ENCODE measurements around the gene MAGEF1.

MAGEF1 gene

GRCh38 chr3:184756151-184757021 is 44.5 kb upstream of the MAGEF1 start:
- in situ Hi-C loops (cut with MboI; ENCODE audit: low pct_unique_long_range_greater_than_20kb, low sequenced_read_pairs, unreplicated experiment), result no loop called here
- DNase-seq (ENCODE audit: low spot score), result no peak
- no peak for TF ChIP-seq CTCF (IDR thresholded peaks at IDR 0.05; ENCODE audit: extremely low read depth, insufficient read depth, missing control alignments)

GRCh38 chr3:184755315-184755731 is 43.5 kb upstream of the MAGEF1 start:
- DNase-seq (ENCODE audit: low spot score), result no peak
- in situ Hi-C loops (cut with MboI; ENCODE audit: low pct_unique_long_range_greater_than_20kb, low sequenced_read_pairs, unreplicated experiment), result no loop called here
- TF ChIP-seq CTCF (IDR thresholded peaks at IDR 0.05; ENCODE audit: extremely low read depth, insufficient read depth, missing control alignments), result no peak

GRCh38 chr3:184752361-184752760 is 40.5 kb upstream of the MAGEF1 start:
- in situ Hi-C loops (cut with MboI; ENCODE audit: low pct_unique_long_range_greater_than_20kb, low sequenced_read_pairs, unreplicated experiment), result no loop called here
- TF ChIP-seq CTCF (IDR thresholded peaks at IDR 0.05; ENCODE audit: extremely low read depth, insufficient read depth, missing control alignments), result no peak
- no peak for DNase-seq (ENCODE audit: low spot score)

DNA sequence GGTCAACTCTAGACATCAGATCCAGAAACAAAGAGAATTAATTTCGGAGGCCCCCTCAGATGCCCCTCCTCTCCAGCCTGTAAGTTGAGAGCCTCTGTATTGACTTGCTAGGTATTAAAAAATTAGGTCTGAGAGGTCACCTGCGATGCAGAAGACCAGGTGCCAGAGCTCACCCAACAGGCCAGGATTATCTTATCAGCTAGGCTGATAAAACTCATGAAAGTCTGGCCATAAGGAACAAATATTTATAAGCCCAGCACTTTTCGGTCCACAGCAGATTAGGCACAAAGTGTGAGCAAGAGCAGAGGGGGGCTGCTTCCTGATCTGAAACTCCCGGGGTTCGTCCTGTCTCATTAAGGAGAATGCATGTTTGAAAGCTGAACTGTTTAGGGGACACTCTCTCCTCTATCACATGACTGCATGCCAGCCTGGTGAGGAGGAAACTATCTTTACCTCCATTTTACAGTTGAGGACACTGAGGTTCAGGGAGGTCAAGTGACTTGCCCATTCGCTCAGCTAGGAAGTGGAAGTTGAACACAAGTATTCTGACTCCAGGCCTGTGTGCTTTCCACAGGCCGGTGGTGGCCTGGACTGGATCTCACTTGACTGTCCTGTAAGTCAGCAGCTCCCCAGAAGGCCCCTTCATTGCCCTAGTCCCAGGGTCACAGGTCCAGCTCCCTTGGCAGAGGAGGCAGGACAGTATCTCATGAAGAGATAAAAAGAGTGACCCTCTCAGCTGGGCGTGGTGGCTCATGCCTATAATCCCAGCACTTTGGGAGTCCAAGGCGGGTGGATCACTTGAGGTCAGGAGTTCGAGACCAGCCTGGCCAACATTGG is 39.6 kb upstream of the MAGEF1 start:
- in situ Hi-C loops (cut with MboI; ENCODE audit: low pct_unique_long_range_greater_than_20kb, low sequenced_read_pairs, unreplicated experiment), result no loop called here
- DNase-seq (ENCODE audit: low spot score), result no peak
- no peak for TF ChIP-seq CTCF (IDR thresholded peaks at IDR 0.05; ENCODE audit: extremely low read depth, insufficient read depth, missing control alignments)

DNA sequence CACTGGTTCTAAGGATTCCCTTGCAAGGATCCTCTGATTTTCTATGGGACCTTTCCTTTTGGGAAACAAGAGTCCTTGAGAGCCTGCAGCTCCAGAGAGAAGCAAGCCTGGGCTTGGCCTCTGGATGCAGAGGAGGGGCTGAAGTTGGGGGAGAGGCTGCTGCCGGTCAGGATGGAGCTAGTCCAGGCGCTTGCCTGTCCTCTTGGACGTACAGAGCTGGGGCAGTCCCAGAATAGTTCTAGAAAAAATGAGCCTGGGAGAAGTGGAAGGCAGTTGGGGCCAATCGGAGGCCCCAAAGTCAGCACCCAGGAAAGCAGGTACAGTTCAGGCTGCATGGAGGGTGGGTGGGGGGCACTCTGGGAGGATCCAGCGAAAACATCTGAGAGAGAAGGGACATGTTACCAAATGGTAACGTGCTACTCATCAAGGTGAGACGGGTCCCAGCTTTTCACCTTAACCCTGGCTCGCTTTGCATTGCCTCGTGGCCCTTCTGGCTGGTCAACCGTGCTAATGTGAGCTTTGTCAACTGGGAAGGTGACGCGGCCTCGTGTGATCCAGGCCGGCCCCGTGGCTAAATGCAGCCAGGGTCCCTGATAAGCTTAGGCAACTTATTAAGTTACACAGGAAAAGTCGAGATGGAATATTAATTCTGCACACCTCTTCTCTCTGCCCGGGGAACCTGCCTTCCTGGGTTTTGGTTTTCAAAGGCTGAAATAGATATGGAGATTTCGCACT is 38.7 kb upstream of the MAGEF1 start:
- in situ Hi-C loops (cut with MboI; ENCODE audit: low pct_unique_long_range_greater_than_20kb, low sequenced_read_pairs, unreplicated experiment), result no loop called here
- DNase-seq (ENCODE audit: low spot score), result no peak
- TF ChIP-seq CTCF (IDR thresholded peaks at IDR 0.05; ENCODE audit: extremely low read depth, insufficient read depth, missing control alignments), result no peak

- DNase-seq (ENCODE audit: low spot score), result no peak
- in situ Hi-C loops (cut with MboI; ENCODE audit: low pct_unique_long_range_greater_than_20kb, low sequenced_read_pairs, unreplicated experiment), result no loop called here
- TF ChIP-seq CTCF (IDR thresholded peaks at IDR 0.05; ENCODE audit: extremely low read depth, insufficient read depth, missing control alignments), result no peak
These were observed 37.4 kb upstream of the MAGEF1 start for GRCh38 chr3:184749168-184749744.

All from GM13977 (cell line).